PC-9 (cell line): ENCODE results near the gene LIN54.

ENCODE experiments used
- EZH2 ChIP-seq: fragments of 200-600 bp; sonication (generic); IDR thresholded peaks from 2 replicates; pipeline ENCODE4 v1.8.0; 2017; ENCODE audit warnings: antibody characterized with exemption, low read depth
- TF ChIP-seq, protein P1 (sequence below): fragments of 200-600 bp; sonication (generic); conservative IDR thresholded peaks from 2 replicates; pipeline ENCODE4 v1.6.1; 2017; ENCODE audit warnings: mixed run types, antibody characterized with exemption, mild to moderate bottlenecking, moderate library complexity

DNA sequence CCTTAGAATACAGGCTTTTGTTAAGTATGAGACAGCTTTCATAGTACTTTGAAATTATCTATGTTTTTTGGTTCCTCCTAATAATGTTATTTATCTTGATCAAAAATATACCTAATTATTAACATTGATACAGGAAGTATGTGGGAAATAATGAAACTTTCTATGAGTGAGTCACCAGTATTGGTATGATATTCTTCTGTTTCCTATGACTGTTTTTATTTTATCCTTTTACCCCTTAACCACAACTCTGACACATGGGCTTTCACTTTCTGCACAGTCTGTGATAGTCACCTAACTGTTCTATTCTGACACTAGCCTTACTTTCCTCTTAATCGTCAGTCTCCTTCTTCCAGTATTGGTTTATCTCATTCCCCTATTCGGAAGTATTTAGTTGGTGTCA lies 105.4 kb downstream of the LIN54 start:
- TF ChIP-seq, protein P1, sequence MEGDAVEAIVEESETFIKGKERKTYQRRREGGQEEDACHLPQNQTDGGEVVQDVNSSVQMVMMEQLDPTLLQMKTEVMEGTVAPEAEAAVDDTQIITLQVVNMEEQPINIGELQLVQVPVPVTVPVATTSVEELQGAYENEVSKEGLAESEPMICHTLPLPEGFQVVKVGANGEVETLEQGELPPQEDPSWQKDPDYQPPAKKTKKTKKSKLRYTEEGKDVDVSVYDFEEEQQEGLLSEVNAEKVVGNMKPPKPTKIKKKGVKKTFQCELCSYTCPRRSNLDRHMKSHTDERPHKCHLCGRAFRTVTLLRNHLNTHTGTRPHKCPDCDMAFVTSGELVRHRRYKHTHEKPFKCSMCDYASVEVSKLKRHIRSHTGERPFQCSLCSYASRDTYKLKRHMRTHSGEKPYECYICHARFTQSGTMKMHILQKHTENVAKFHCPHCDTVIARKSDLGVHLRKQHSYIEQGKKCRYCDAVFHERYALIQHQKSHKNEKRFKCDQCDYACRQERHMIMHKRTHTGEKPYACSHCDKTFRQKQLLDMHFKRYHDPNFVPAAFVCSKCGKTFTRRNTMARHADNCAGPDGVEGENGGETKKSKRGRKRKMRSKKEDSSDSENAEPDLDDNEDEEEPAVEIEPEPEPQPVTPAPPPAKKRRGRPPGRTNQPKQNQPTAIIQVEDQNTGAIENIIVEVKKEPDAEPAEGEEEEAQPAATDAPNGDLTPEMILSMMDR: no peak
- no peak for TF ChIP-seq EZH2
